EH (cell line): ENCODE results near the gene LSAMP.

Experiments used
- DNase-seq: peaks from one replicate; pipeline ENCODE4 v3.0.0-alpha.2; 2015; ENCODE audit warnings: low read depth

The LSAMP gene

GRCh38 chr3:116288485-116288884 is 156.8 kb downstream of the LSAMP start:
- no peak for DNase-seq

DNA sequence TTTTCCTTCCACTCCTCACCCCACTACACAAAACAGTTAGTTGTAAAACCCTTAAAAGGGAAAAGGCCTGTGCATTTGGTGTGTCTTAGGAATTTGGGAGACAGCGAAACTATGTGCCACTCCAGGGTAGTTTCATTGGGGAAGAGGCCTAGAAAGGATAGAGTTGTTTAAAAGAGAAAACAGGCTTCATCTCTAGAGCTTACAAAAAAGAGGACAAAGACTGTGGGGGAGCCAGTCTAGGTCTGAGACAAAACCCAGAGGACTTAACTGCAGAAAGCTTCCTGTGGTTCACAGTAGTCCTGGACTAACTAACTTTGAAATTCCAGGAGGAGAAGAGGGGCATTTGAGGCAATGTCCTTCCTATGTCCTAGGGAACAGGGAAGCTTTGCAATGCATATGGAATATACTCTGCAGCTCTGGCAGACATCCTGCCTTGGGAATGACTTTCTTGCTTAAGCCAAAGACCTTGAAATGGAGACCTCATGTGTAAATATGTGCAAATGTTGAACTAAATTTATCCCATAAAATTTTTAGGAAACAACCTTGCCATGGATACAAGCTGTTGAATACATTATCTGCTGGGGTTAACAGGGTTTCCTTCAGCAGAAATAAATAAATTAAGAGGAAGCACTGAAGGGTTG is 159.4 kb downstream of the LSAMP start:
- no peak for DNase-seq

- no peak for DNase-seq
These were observed 163.8 kb downstream of the LSAMP start for GRCh38 chr3:116281313-116282143.

DNA sequence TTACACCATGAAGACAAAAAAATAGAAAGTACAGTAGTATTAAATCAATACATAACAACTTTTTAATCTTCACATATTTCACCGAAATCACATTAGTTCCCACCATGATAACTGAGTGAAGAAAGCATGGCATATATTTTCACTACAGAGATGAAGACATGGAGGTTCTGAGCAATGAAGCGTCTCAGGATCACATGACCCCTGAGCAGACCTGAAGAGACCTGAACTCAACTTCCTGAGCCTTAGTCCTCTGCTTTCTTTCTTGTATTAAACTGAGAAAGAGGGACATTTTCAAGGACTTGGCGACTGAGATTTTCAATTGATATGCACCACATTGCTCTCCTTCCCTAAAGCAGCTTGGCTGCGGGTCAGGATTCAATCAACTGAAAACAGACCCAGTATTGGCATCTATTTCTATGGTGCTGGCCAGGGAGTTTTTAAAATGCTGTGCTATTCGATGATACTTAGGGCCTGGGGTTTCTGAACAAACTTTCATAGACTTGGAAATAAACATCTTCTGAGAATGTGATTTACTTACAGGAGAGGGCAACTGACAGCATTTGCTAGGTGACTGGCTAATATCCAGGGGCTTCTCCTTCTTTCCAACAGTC is 165.1 kb downstream of the LSAMP start:
- DNase-seq: no peak

DNA sequence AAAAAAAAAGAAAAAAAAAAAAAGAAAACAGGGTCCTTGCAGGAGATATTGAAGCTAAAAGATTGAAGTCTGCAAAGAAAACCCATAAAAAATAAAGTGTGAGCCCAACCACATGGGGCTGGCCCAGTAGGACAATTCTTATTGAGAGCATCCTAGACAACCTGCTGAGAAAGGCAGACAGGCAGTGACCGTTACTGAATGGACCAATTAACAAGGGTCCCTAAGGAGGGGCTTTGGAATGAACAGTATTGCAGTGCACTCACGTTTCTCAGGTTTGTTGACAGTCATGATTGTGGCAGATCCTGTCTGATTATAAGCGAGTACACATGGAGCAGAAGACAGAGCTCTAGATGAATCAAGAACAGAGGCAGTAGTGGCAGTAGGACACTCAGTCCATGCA is 168.6 kb downstream of the LSAMP start:
- no peak for DNase-seq

- no peak for DNase-seq
These were observed 175.2 kb downstream of the LSAMP start for GRCh38 chr3:116270056-116270455.

- no peak for DNase-seq
These were observed 178.2 kb downstream of the LSAMP start for GRCh38 chr3:116267116-116267515.

DNA sequence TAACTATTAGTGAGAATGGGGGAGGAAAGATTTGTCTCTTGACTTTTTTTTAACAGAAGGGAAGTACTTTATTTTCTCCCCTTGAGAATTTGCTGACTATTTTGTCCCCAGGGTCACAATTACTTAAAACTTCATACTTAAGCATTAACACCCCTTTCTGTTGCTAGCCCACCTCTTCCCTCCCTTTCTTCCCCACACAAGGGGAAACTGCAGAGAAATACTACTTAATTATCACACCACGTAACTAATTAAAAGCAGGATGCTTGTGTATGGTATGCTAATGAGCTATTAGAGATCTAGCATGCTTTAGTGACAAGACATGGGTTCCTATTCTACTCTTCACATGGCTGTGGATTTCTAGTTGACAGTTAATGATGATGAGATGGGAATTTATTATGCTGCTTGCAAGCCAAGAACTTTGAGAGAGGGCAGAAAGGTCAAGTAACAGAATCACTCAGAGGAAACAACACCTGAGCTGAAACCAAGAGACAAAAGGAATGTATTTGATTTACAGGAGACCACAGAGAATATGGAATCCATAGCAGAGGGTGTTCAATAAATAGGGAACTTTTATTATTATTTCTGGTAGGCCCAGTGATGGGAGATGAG is 179.2 kb downstream of the LSAMP start:
- no peak for DNase-seq

- DNase-seq: no peak
These were observed 180.0 kb downstream of the LSAMP start for GRCh38 chr3:116265320-116265695.

DNA sequence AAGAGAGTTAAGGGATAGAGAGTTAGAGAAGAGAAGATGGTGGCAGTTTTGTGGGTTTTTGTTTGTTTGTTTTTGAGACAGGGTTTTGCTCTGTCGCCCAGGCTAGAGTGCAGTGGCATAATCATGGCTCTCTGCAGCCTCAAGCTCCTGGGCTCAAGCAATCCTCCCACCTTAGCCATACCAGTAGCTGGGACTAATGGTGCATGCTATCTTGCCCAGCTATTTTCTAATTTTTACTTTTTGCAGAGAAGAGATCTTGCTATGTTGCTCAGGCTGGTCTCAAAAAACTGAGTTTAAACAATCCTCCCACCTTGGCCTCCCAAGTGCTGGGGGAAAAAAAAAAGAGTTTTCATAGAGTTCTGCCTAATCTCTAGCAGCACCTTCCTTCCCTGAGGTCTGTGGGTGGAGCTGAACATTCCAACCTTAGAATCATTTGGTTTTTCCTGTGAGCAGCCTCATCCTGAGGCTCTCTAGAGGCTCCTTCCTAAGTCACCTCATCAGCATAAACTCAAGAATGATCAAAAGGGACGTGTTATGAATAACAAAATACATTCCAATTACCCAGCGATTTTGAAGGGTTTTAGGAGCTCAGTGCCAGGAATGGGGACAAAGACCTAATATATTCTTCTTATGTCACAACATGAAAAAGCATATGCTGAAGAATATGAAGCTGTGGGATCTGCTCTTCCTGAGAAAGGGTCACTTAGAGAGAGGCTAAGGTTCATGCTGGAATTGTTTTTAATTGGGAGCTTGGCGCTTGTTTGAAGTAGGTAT is 180.6 kb downstream of the LSAMP start:
- DNase-seq: no peak

- DNase-seq: no peak
These were observed 181.3 kb downstream of the LSAMP start for GRCh38 chr3:116263842-116264545.

GRCh38 chr3:116260491-116260890 is 184.8 kb downstream of the LSAMP start:
- no peak for DNase-seq

GRCh38 chr3:116259984-116260383 is 185.3 kb downstream of the LSAMP start:
- no peak for DNase-seq

DNA sequence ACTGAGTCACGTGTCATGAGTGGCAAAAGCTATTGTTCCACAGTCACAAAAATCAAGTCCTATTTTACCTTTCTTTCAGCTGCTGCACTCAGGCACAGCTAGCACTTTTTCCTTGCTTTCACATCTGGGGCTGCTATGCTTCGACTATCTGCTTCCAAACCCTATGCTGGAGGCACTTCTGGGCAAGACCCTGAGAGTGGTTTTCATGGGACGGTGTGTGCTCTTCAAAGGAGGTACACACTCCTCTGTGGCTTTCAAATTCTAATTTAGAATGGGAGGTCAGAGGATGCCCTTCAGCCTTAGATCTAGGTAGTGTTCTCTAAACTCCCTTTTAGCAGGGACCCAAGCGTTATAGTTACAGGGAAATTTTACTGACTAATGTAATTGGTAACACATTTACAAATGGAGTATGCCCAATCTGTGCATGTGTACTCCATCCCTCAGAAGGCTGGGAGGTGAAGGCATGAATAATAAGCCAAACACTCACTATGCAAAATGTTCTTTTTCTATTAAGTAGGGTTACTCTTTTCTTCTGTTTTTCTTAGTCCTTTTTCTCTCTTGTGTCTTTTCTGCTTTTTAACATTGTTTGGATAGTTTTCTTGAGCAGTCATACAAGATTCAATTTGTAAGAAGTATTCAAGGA is 188.3 kb downstream of the LSAMP start:
- no peak for DNase-seq

DNA sequence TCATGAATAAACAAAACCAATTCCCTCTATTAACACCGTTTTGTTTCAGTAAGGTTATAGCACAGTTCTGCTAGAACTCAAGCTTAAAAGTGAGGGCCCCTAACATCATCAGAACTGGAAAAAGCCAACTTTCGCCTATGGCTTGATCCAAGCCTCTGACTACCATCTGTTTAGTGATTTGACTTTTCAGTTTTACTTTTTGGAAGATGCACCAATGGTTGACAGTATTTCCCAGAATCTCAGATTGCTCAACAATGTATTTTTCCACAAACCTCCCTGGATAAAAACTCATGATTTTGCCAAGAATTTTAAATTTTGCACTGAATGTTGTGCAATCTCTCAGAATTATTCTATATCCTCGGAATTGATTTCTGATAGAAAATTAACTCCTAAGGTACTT is 190.7 kb downstream of the LSAMP start:
- DNase-seq: no peak

GRCh38 chr3:116253511-116253910 is 191.8 kb downstream of the LSAMP start:
- DNase-seq: no peak

- no peak for DNase-seq
These were observed 197.7 kb downstream of the LSAMP start for GRCh38 chr3:116247605-116248004.

DNA sequence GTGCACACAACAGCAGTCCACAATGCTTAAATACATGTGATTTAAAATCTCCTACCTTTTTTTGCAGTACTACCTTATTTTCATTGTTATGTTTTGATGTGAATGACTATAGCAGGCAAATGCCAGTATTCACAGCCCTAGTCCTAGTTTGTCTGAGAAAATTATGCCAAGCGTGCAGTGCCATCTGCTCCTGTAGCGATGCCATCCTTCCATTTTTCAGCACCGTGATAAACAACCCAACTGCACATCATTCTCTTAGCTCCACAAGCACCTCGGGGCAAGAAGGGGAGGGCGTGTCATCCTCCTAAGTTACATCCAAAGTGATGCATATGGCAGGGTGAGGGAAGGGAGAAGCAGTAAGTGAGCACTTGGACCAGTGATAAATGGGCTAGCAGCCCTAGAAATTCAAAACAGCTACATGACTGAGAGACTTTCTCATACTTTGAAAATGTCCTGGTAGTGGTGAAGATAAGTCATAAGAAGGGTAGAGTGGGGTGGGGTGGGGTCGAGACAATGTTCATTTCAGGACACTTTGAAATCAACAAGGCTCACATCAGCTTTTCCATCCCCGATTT is 198.8 kb downstream of the LSAMP start:
- DNase-seq: no peak

- no peak for DNase-seq
These were observed 202.5 kb downstream of the LSAMP start for GRCh38 chr3:116242825-116243224.

DNA sequence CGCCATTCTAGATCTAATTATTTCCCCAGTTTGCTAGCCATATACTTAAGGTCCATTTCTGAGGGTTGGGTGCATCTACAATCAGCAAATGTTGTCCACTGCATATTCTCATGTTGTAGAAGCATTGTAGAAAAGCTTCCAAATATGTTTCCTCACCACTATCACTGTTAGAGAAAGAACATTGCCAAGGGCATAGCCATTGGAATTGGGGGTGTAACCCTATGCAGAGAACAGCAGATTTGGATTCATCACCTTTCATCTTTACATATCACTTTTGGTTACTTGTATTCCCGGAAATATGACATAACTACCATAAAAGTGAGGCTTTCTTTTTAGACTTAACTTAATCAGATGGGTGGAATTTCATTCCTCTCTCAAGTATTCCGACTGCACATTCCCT is 203.6 kb downstream of the LSAMP start:
- DNase-seq: no peak

GRCh38 chr3:116240261-116240660 is 205.0 kb downstream of the LSAMP start:
- DNase-seq: no peak
